Activated CD8-positive, alpha-beta memory T cell treated with anti-CD3 and anti-CD28 coated beads for 1 hour (primary cell): ENCODE data around the gene CD300A.

ENCODE experiments used
- DNase-seq, 2 donors: peaks; one replicate each; pipeline ENCODE4 v3.0.0-alpha.2; 2020; ENCODE audit warnings: low read depth in 1 of 2; ENCODE audit errors: extremely low read depth in 1 of 2

CD300A gene

DNA sequence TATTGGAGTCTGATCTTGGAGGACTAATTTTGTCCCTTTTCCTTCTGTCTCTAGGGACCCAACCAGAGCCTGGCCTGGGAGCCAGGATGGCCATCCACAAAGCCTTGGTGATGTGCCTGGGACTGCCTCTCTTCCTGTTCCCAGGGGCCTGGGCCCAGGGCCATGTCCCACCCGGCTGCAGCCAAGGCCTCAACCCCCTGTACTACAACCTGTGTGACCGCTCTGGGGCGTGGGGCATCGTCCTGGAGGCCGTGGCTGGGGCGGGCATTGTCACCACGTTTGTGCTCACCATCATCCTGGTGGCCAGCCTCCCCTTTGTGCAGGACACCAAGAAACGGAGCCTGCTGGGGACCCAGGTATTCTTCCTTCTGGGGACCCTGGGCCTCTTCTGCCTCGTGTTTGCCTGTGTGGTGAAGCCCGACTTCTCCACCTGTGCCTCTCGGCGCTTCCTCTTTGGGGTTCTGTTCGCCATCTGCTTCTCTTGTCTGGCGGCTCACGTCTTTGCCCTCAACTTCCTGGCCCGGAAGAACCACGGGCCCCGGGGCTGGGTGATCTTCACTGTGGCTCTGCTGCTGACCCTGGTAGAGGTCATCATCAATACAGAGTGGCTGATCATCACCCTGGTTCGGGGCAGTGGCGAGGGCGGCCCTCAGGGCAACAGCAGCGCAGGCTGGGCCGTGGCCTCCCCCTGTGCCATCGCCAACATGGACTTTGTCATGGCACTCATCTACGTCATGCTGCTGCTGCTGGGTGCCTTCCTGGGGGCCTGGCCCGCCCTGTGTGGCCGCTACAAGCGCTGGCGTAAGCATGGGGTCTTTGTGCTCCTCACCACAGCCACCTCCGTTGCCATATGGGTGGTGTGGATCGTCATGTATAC is 26.5 kb upstream of the CD300A start:
- no peak for DNase-seq

DNA sequence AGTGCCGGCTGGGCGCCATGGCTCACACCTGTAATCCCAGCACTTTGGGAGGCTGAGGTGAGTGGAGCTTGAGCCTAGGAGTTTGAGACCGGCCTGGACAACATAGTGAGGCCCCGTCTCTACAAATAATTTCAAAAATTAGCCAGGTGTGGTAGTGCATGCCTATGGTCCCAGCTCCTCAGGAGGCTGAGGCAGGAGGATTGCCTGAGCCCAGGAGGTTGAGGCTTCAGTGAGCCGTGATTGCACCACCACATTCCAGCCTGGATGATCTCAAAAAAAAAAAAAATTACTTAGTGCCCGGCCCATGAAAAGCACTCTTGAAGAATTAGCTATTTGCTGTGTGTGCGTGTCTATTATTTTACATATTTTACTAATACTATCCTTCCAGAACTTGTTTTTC is 24.9 kb upstream of the CD300A start:
- no peak for DNase-seq

DNA sequence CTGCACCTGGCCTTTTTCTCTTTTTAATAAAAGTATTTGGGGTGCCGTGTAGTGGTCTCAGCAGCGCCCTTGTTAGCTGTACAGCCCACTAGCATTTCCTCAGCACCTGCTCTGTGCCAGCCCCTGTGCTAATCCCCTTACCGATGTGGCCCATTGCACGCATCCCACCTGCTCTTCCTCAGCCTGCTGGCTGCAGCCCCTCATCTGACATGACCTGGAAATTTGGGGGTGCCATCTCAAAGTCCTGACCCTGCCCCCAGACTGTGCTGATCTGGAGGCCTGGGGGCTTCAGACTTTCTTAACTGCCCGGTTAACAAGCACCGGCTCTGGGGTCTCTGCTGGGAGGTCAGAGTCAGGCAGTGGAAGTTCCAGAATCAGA is 24.2 kb upstream of the CD300A start:
- no peak for DNase-seq

DNA sequence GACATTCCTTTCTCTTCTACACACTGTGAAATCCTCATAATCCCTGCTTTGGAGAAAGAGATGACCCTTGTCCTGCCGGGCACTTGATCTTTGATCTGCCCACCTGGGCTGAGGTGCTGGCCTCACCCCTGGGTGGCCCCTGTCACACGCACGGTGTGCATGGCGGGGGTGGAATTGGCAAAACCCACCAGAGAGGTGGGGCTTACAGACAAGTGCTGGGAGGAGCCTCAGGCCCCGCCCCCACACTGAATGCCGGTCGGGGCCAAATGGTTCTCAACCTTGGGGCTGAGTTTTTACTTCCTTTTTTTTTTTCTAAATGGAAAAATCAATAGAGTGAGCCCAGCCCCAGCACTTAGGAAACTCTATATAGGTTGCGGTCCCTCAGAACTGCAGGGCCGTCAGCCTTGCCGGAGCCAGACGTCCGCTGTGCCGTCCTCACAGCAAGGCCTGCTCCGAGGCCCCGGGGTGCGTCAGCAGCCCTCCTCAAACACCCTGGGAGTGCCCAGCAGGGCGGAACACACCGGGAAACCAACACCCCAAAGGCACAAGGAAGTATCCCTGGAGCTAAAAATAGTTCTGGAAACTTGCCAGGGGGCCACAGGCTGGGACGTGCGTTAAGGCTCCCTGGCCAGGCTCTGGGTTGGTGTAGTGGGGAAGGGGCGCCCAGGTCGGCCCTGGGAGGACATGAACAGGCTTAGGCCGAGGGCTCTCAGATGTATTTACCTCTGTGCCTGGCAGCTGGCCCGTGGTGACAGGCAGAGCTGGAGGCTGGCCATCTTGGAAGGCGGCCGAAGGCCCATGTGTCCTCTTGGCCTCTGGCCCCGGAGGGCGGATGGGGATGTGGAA is 23.5 kb upstream of the CD300A start:
- DNase-seq = no peak

DNA sequence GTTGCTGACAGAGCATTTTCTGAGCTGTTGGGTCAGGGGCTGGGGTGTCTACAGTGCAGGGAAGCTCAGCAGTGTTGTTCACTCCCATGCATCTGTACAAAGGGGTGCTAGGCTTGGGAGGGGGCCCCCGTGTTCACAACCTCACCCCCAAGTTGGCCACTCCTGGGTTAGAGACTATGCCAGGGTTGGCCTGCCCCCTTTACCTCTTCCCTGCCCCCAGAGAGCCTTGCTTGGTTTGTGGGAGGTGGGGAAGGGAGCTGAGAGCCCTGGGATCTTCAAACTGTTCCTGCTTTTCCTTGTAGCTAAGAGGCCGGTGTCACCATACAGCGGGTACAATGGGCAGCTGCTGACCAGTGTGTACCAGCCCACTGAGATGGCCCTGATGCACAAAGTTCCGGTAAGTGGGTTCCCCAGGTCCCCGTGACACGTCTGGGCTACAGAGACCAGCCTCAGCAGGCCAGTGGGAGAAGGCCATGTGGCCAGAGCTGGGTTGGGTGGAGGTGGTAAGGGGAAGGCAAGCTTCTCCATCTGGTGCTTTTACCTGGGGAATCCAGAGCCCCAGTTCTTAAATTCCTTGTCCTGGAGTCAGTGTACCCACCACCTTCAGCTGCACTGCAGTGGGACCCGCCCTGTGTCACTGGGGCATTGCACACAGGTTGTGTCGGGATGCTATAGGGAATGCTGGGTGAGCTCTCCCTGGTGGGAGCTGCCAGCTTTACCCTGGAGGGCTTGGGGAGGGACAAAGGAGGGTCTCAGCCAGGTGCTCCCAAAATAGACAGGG is 22.7 kb upstream of the CD300A start:
- DNase-seq = no peak

DNA sequence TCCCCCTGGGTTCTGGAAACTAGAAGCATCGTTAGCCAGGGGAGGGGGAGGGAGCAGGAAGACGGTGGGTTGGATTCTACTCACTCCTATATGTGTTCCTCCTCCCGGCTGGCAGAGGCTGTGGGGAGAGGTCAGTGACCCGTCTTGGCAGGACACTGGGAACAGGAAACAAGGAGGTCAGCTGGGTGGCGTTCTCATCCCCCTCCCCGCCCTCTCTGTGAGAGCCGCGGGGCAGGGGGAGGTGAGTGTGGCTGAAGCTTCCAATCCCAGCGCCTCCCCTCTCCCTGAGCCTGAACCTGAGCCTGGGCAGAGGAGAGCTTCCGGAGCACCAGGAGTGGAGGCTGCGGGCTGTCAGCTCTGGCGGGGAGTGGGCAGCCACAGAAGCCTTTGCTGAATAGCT is 22.0 kb upstream of the CD300A start:
- DNase-seq = no peak

DNA sequence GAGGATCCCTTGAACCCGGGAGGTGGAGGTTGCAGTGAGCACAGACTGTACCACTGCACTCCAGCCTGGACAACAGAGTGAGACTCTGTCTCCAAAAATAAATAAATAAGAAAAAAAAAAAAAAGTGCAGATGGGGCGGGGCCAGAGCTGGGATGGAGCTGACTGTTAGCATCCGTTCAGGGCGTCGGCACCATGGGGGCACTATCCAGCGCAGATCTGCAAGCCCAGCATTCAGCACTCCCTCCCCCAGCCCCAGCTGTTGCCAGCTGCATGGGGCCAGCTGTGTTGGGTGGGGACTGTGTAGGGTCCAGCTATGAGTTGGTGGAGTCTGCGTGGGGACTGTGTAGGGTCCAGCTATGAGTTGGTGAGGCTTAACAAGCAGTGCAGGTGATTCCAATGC is 21.3 kb upstream of the CD300A start:
- no peak for DNase-seq

DNA sequence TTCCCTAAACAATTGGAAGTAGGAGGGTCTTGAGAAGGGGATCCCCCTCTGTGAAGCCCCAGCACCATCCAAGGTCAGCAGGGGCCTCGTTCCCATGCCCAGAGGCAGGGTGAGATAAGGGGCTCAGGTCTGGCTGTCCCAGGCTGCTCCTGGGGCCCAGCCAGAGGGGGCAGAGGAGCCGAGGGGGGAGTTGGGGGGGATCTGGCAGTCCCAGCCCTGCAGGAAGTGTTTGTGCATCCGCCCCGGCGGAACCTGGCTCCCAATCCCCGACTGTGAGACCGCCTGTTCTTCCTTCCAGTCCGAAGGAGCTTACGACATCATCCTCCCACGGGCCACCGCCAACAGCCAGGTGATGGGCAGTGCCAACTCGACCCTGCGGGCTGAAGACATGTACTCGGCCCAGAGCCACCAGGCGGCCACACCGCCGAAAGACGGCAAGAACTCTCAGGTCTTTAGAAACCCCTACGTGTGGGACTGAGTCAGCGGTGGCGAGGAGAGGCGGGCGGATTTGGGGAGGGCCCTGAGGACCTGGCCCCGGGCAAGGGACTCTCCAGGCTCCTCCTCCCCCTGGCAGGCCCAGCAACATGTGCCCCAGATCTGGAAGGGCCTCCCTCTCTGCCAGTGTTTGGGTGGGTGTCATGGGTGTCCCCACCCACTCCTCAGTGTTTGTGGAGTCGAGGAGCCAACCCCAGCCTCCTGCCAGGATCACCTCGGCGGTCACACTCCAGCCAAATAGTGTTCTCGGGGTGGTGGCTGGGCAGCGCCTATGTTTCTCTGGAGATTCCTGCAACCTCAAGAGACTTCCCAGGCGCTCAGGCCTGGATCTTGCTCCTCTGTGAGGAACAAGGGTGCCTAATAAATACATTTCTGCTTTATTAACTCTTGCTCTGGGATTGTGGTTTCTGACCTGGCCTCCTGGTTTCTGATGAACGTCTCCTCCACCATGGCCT is 19.6 kb upstream of the CD300A start:
- no peak for DNase-seq

DNA sequence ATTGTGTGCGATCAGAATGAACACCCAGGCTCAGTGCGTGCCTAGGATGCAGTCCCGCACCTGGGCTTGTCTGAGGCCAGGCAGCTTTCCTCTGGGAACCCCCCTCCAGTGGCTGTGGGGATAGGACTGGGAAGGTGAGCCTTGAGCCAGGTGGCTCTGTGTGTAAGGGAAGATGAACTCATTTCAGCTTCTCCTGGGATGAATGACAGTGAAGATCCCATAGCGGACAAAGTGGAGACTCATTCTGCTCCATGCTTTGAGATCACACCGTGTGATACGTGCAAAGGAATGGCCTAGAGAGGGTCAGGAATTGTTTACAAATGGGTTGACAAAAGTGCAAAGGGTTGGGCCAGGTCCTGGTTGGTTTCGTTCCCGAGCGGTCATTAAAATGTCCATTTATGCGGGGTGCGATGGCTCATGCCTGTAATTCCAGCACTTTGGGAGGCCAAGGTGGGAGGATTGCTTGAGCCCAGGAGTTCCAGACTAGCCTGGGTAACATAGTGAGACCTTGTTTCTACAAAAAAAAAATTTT is 18.7 kb upstream of the CD300A start:
- DNase-seq = no peak

DNA sequence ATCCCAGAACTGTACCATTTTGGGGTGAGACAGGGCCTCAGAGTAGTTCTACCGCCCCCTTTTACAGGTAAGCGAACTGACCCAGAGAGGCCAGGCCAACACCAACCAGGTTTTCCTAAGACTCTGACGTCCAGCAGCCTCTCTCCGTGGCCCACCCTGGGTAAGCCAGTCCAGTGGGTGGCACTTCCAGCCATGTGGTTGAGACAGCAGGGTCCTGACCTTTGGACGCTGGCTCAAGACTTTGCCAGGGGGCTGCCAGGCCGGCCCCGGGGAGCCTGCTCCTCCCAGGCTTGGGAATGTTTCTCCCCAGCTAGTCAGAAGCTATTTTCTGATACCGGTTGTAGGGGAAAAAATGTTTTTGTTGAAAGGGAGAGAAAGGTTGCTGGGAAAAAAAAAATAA is 17.7 kb upstream of the CD300A start:
- no peak for DNase-seq

DNA sequence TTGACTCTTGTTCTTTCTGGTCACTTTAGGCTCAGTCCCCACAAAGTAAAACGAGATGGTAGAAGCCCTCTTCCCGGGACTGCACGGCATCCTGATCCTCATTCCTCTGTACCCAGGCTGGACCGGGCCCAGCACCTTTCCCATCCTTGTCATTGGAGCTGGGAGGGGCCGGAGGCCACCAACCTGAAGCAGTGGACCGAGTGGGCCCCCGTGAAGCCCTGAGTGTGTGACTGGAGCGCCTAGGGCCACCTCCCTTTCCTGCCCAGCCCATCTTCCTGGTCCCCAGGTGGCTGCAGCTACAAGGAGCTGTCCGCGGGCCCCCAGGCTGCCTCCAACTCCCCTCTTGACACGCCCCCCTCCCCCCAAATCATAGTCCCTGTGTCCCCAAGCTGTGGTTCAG is 17.1 kb upstream of the CD300A start:
- DNase-seq = no peak

DNA sequence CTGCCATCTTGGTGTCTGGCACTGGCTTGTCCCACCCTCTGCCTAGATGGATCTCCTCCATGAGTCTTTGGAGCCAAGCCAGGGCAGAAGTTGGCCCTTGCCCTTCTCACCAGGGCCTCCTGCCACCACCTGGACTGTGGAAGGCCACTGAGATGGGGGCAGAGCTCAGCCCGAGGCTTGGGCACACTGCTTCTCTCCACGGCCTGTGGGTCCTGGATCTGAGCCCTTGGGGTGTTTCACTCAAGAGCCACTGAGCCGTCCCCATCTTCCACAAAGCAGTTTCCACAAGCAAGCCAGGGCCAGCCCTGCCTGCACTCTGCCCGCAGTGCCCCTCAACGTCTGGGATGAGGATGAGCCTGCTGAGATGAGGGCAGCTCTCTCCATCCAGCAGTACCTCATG is 16.7 kb upstream of the CD300A start:
- DNase-seq = no peak

DNA sequence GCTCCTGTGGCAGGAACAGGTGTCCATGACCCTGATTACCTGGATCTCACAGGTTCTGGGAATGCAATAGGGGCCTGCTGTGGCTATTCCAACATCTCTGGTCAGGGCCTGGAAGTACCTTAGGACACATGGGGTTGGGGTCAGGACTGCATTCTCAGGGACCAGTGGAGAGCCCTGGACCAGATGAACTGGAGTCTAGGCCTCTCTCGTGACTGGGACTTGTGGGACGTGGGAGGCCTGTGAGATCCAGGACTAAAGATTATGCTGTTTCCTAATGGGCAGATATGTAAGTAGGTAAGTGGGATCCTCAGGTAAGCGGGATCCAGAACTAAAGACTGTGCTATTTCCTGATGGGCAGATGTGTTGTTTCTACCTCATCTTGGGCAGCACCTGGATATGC is 16.2 kb upstream of the CD300A start:
- no peak for DNase-seq

DNA sequence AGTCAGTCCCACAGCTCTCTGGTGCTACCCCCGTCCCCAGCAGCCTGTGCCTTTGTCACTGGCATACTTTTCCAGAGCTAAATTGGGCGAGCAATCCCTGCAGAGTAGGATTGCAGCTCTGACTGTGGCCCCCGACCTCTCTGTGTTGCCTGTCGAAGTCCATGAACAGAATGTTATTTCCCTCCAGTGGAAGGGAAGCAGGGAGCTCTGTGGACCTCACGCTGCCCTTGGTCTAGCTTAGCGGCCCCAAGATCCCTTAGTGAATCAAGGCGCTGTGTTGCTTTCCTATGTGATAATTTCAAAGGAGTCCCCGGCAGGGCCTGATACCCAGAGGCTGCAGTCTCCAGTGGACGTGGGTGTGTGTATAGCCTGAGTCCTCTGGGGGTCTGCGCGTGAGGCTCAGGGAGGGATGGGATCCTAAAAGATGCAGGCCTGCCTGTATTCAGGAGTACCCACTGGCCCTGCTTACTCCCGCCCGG is 15.5 kb upstream of the CD300A start:
- no peak for DNase-seq

DNA sequence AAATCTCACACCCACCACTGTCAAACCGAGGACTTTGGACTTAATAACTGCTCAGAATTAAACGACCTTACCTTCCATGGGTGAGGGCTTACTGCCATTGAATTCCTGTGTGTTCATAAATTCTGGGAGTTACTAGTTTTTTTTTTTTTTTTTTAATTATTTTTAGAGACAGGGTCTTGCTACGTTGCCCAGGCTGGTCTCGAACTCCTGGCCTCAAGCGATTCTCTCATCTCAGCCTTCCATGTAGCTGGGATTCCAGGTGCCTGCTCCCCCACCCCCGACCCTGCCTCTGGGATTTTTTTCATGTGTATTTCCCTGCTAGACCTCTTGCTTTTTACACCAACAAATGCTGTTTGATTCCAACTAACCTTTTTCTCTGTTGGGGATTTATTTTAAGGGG is 14.9 kb upstream of the CD300A start:
- no peak for DNase-seq

DNA sequence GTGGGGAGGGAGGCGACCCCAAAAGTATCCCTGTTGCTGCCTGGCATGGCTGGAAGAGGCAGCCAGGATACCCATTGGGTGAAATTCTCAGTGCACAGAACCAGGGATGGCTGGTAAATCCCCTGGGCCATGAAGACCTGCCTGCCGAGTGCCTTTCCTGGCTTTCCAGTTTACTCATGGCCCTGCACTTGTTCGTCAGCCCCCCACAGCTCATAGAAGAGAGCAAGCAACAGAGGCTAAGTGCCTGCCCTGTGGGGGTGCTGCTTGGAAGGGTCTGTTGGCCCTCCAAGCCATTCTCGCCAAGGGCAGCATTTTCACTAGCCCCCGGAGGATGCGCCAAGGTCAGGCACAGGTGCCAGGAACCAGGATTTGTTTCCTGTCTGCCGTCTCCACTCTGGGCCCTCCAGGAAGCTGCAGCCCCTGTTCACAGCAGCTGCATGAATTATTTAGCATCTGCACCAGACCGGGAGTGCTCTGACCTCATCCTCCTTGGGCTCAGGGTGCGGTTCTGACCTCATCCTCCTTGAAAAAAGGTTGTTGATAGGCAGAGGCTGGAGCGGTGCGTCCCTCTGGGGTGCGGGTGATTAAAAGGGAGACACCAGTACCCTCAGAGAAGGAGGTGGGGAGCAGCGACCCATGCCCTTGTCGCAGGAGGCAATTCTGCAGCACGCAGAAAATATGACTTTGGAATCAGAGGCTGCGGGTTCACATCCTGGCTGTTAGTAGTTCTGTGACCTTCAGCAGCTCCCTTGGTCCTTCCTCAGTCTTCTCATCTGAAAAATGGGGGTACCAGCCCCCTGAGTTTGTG is 14.2 kb upstream of the CD300A start:
- DNase-seq = no peak

DNA sequence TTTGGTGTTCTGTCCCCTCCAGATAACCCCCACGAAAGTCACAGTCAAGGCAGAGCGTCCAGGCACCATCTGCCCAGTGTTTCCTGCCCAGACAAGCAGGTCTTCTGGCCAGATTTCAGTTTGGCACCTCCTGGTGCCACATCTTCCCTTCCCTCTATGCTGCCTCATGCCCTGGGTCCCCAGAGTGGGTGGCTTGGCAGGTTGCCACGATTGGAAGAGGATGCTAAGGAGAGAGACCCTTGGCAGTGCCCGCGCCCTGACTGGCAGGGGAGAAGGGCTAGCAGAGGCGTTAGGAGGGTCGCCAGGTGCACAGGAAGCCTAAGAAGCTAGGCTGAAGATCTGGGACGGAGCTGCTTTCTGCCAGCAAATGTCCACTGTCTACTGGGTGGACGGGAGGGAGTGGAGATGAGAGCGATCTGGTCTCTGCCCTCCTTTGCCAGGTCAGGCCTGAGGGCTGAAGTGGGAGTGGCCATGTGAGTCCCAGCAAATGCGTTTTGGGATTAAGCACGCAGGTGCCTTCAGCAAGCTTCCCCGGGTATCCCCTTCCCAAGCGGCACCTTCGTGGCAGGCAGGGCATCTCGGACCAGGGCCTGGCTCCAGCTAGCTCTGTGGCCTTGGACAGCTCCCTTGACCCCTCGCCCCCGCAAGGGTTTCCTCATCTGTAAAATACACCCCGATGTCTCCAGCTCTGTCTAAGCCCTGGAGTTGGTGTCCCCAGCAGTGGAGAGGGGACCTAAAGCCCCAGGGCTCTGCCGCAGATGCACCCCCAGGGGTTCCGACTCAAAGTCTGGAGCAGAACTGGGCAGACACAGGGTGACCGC is 13.4 kb upstream of the CD300A start:
- DNase-seq = no peak

DNA sequence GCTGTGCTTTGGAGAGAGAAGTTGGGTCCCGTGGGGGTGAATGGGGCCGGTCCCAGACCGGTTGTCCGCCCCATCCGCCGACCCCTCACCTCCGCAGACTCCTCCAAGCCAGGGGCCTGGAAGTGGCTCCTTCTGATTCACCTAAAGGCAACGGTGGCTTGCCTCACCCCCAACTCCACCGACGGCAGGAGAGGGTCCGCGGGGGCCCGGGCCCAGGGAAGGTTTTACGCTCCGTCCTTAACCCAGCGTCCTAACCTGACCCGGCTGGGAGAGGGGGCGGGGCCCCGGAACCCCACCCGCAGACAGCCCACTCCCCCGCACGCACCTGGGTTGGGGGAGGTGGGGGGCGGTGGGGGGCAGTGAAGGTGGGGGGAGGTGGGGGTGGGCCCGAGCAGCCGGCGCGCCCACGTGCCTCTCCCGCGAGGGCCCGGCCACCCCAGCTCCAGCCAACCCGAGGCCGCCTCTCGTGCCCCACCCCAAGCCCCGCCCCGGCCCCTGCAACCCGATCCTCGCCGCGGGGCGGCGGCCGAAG is 12.7 kb upstream of the CD300A start:
- peak in 1 of 2 donors; percentile 67 for DNase-seq
